Fibroblast of lung (primary cell): ENCODE data around the gene SNX14.

Experiments
- CTCF ChIP-seq, 2 donors: IDR thresholded peaks in 1 of 2; conservative IDR thresholded peaks in 1 of 2; 1 replicate in 1 of 2; 2 replicates in 1 of 2; pipeline ENCODE4 v1.5.1; 2011 to 2012; ENCODE audit warnings: low read length in 2 of 2, control low read depth in 1 of 2, inconsistent platforms in 1 of 2, low read depth in 1 of 2, mild to moderate bottlenecking in 1 of 2
- EZH2 ChIP-seq: IDR thresholded peaks from 2 replicates; pipeline ENCODE4 v1.5.1; 2012; ENCODE audit warnings: low read length, control low read depth, mild to moderate bottlenecking; ENCODE audit errors: missing control alignments

GRCh38 chr6:85473748-85474147 lies 119.9 kb downstream of the SNX14 start:
- TF ChIP-seq EZH2 (no peak), CTCF (conservative IDR thresholded peaks at IDR 0.05 in 1 of 2, IDR thresholded peaks at IDR 0.05 in 1 of 2; ENCODE audit: low read depth in 1 of 2, low read length in 2 of 2) (no peak)
